ENCODE data around the gene KNTC1.

Gene KNTC1

DNA sequence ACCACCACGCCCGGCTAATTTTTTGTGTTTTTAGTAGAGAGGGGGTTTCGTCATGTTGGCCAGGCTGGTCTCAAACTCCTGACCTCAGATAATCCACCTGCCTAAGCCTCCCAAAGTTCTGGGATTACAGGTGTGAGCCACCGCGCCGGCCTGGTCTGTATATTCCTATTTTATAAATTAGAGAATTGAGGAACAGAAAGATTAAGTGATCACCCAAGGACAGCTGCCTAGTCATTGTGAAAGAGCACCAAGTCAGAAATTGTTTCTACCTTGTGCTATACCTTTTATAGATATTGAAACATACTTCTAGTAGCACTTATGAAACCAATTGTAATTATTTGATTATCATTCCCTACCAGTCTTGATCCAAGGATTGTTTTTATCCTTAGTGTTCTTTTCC lies 1.9 kb downstream of the KNTC1 start:
- Histone ChIP-seq H3K27me3 (ENCODE audit: insufficient read depth, low read length, poor library complexity) (no peaks in the 10 kb centered on the region), H4K5ac (ENCODE audit: low read length) (no peak overlapping the region), H3K4me1 (ENCODE audit: control insufficient read depth, low read depth, low read length) (no peaks in the 10 kb centered on the region), H2BK15ac (replicated peaks; ENCODE audit: low read depth) (no peak overlapping the region), H2AK5ac (ENCODE audit: low read length) (no peak overlapping the region), H3K9ac (ENCODE audit: low read length) (no peak overlapping the region), H3K27ac (ENCODE audit: low read depth, low read length) (no peak overlapping the region), H3K4me3 (ENCODE audit: low read length) (no peak overlapping the region), H3K4ac (ENCODE audit: low read depth, low read length) (peak overlapping the region; percentile 16), H3K4me2 (ENCODE audit: low read length) (no peak overlapping the region), H4K8ac (ENCODE audit: low read depth, low read length) (no peak overlapping the region), H3K18ac (ENCODE audit: low read length) (no peak overlapping the region), H3K79me2 (ENCODE audit: control insufficient read depth, insufficient read depth, low read length) (peaks cover 48% of the 10 kb centered on the region), H3K23ac (ENCODE audit: low read length) (no peak overlapping the region), H3K36me3 (ENCODE audit: control insufficient read depth, insufficient read depth, low read length) (no peaks in the 10 kb centered on the region), H2BK120ac (ENCODE audit: low read depth, low read length) (no peak overlapping the region), H3K56ac (ENCODE audit: low read length) (no peak overlapping the region), H2BK5ac (ENCODE audit: low read length) (no peak overlapping the region), H3K79me1 (ENCODE audit: low read length) (peaks cover 4% of the 10 kb centered on the region)
- WGBS (ENCODE audit: extremely low coverage, insufficient coverage, low lambda C conversion rate): no CpG with 5 or more reads among the region's 6 CpGs
- no peak for DNase-seq

DNA sequence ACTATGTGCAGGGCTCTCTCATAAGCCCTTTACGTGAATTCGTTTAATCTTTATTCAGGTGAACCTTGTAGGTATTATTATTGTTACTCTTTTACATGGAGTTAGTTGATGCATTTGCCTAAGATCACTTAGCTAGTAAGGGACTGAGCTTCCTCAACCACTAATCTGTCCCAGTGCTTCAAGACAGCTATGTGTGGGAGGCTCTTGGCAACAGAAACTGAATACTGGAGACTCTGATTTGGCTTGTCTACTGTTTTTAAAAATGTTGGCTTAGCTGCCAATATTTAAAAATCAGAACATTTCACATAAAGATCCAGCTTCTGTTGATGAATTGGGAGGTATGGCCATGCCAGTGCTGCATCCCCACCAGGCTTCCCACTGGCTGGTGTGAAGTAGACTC lies 6.8 kb downstream of the KNTC1 start:
- Histone ChIP-seq H3K27ac (ENCODE audit: low read depth, low read length) (no peak overlapping the region), H2BK5ac (ENCODE audit: low read length) (no peak overlapping the region), H2AK5ac (ENCODE audit: low read length) (no peak overlapping the region), H3K79me2 (ENCODE audit: control insufficient read depth, insufficient read depth, low read length) (peaks cover 9% of the 10 kb centered on the region), H2BK15ac (replicated peaks; ENCODE audit: low read depth) (no peak overlapping the region), H3K27me3 (ENCODE audit: insufficient read depth, low read length, poor library complexity) (no peaks in the 10 kb centered on the region), H3K79me1 (ENCODE audit: low read length) (peaks cover 2% of the 10 kb centered on the region), H4K8ac (ENCODE audit: low read depth, low read length) (no peak overlapping the region), H4K5ac (ENCODE audit: low read length) (no peak overlapping the region), H3K18ac (ENCODE audit: low read length) (no peak overlapping the region), H3K56ac (ENCODE audit: low read length) (no peak overlapping the region), H3K9ac (ENCODE audit: low read length) (no peak overlapping the region), H2BK120ac (ENCODE audit: low read depth, low read length) (no peak overlapping the region), H3K4me1 (ENCODE audit: control insufficient read depth, low read depth, low read length) (no peaks in the 10 kb centered on the region), H3K4me2 (ENCODE audit: low read length) (no peak overlapping the region), H3K4ac (ENCODE audit: low read depth, low read length) (no peak overlapping the region), H3K23ac (ENCODE audit: low read length) (no peak overlapping the region), H3K4me3 (ENCODE audit: low read length) (no peak overlapping the region), H3K36me3 (ENCODE audit: control insufficient read depth, insufficient read depth, low read length) (no peaks in the 10 kb centered on the region)
- WGBS (ENCODE audit: extremely low coverage, insufficient coverage, low lambda C conversion rate): no CpG with 5 or more reads among the region's 2 CpGs
- no peak for DNase-seq

DNA sequence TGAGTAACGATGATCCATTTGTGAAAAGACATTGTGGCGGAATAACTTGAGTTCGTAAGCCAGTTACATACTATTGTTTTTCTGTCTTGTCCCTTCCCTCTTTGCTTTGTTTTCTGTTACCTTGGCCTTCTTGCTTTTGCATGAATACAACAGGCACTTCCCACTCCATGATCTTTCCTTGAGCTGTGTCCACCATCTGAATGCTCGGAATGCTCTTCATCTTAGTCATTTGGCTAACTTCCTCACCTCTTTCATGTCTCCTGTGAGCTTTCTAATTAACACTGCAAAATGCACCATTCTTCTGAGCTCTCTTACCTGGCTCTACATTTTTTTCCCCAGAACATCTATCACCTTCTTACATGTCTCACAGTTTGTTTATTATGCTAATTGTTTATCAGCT lies 10.0 kb downstream of the KNTC1 start:
- Histone ChIP-seq H3K4ac (ENCODE audit: low read depth, low read length) (no peak overlapping the region), H3K36me3 (ENCODE audit: control insufficient read depth, insufficient read depth, low read length) (no peaks in the 10 kb centered on the region), H3K4me3 (ENCODE audit: low read length) (no peak overlapping the region), H3K56ac (ENCODE audit: low read length) (no peak overlapping the region), H3K18ac (ENCODE audit: low read length) (no peak overlapping the region), H2BK120ac (ENCODE audit: low read depth, low read length) (no peak overlapping the region), H3K9ac (ENCODE audit: low read length) (no peak overlapping the region), H3K4me2 (ENCODE audit: low read length) (no peak overlapping the region), H3K23ac (ENCODE audit: low read length) (no peak overlapping the region), H4K8ac (ENCODE audit: low read depth, low read length) (no peak overlapping the region), H2AK5ac (ENCODE audit: low read length) (no peak overlapping the region), H2BK15ac (replicated peaks; ENCODE audit: low read depth) (no peak overlapping the region), H3K4me1 (ENCODE audit: control insufficient read depth, low read depth, low read length) (no peaks in the 10 kb centered on the region), H3K79me1 (ENCODE audit: low read length) (no peaks in the 10 kb centered on the region), H4K5ac (ENCODE audit: low read length) (no peak overlapping the region), H3K27me3 (ENCODE audit: insufficient read depth, low read length, poor library complexity) (no peaks in the 10 kb centered on the region), H3K79me2 (ENCODE audit: control insufficient read depth, insufficient read depth, low read length) (no peaks in the 10 kb centered on the region), H2BK5ac (ENCODE audit: low read length) (no peak overlapping the region), H3K27ac (ENCODE audit: low read depth, low read length) (no peak overlapping the region)
- no CpG with 5 or more reads among the region's 4 CpGs for WGBS (ENCODE audit: extremely low coverage, insufficient coverage, low lambda C conversion rate)
- DNase-seq: peak; percentile 91

DNA sequence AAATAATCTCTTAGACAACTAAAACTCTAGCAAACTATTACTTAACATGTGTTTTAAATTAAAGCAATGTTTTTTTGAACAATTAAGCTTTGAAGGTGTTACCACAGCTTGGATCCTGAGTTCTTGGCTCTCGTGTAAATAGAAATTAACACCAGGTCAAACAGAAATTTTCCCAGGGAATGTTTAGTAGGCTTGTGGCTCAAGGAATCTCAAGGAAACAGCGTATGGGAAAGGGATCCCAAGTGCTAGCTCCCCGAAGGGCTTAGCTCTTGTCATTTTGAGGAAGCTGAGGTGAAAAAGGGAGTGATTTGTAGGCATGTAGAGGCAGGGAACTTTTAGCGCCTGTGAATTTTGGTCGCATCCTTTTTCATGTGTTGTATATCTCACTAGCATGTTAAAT lies 11.4 kb downstream of the KNTC1 start:
- no peak for DNase-seq
- no peak overlapping the region for H3K9ac ChIP-seq (ENCODE audit: low read length)
- H4K8ac ChIP-seq (ENCODE audit: low read depth, low read length): no peak overlapping the region
- no peak overlapping the region for H3K18ac ChIP-seq (ENCODE audit: low read length)
- no peak overlapping the region for H2BK15ac ChIP-seq (replicated peaks; ENCODE audit: low read depth)
- no peaks in the 10 kb centered on the region for H3K79me2 ChIP-seq (ENCODE audit: control insufficient read depth, insufficient read depth, low read length)
- H3K36me3 ChIP-seq (ENCODE audit: control insufficient read depth, insufficient read depth, low read length): peaks cover 3% of the 10 kb centered on the region
- WGBS (ENCODE audit: extremely low coverage, insufficient coverage, low lambda C conversion rate): no CpG with 5 or more reads among the region's 5 CpGs
- H2BK120ac ChIP-seq (ENCODE audit: low read depth, low read length): no peak overlapping the region
- no peak overlapping the region for H4K5ac ChIP-seq (ENCODE audit: low read length)
- H3K4ac ChIP-seq (ENCODE audit: low read depth, low read length): no peak overlapping the region
- H3K79me1 ChIP-seq (ENCODE audit: low read length): no peaks in the 10 kb centered on the region
- no peak overlapping the region for H2AK5ac ChIP-seq (ENCODE audit: low read length)
- H3K27ac ChIP-seq (ENCODE audit: low read depth, low read length): no peak overlapping the region
- H3K27me3 ChIP-seq (ENCODE audit: insufficient read depth, low read length, poor library complexity): no peaks in the 10 kb centered on the region
- H3K4me1 ChIP-seq (ENCODE audit: control insufficient read depth, low read depth, low read length): no peaks in the 10 kb centered on the region
- H3K4me2 ChIP-seq (ENCODE audit: low read length): no peak overlapping the region
- no peak overlapping the region for H3K23ac ChIP-seq (ENCODE audit: low read length)
- no peak overlapping the region for H3K4me3 ChIP-seq (ENCODE audit: low read length)
- no peak overlapping the region for H2BK5ac ChIP-seq (ENCODE audit: low read length)
- H3K56ac ChIP-seq (ENCODE audit: low read length): no peak overlapping the region

DNA sequence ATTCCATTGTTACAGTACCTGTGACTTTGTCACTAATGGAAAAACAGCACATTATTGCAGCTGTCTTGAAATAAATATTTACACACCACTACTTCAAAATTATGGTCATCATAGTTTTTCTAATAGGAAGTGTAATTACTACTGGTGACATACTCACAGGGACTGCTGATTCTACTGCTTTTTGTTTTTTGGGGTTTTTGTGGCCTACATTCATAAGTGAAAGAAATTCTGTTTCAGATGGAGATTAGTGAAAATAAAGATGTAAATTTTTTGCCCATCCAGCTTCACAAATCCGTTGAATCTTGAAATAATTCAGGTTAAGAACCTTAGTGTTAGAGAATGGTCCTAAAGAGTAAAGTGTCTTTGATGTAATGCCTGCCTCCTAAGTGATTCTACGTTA lies 17.5 kb downstream of the KNTC1 start:
- no peaks in the 10 kb centered on the region for H3K79me1 ChIP-seq (ENCODE audit: low read length)
- peaks cover 5% of the 10 kb centered on the region for H3K36me3 ChIP-seq (ENCODE audit: control insufficient read depth, insufficient read depth, low read length)

DNA sequence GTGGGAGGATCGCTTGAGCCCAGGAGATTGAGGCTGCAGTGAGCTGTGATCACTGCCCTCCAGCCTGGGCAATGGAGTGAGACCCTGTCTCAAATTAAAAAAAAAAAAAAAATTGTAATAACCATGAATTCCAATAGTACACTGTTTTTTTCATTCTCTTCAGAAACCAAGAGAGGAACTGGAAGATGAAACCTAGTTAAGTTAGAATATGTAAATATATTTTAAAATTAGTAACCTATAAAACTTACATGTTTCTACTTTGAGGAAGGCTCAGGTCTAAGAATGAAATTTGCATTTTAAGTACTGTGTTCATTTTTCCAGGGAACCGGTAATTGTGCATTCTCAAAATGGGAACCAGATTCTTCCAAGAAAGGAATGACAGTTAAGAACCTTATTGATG lies 18.8 kb downstream of the KNTC1 start:
- H3K18ac ChIP-seq (ENCODE audit: low read length): no peak overlapping the region
- H3K36me3 ChIP-seq (ENCODE audit: control insufficient read depth, insufficient read depth, low read length): peaks cover 9% of the 10 kb centered on the region
- no peak overlapping the region for H3K23ac ChIP-seq (ENCODE audit: low read length)
- no peak overlapping the region for H3K4ac ChIP-seq (ENCODE audit: low read depth, low read length)
- H2BK120ac ChIP-seq (ENCODE audit: low read depth, low read length): no peak overlapping the region
- H3K56ac ChIP-seq (ENCODE audit: low read length): no peak overlapping the region
- no peak overlapping the region for H3K9ac ChIP-seq (ENCODE audit: low read length)
- H2BK5ac ChIP-seq (ENCODE audit: low read length): no peak overlapping the region
- no peaks in the 10 kb centered on the region for H3K79me1 ChIP-seq (ENCODE audit: low read length)
- no CpG with 5 or more reads among the region's 2 CpGs for WGBS (ENCODE audit: extremely low coverage, insufficient coverage, low lambda C conversion rate)
- no peak overlapping the region for H4K8ac ChIP-seq (ENCODE audit: low read depth, low read length)
- H3K27ac ChIP-seq (ENCODE audit: low read depth, low read length): no peak overlapping the region
- no peak overlapping the region for H3K4me3 ChIP-seq (ENCODE audit: low read length)
- no peaks in the 10 kb centered on the region for H3K79me2 ChIP-seq (ENCODE audit: control insufficient read depth, insufficient read depth, low read length)
- H3K27me3 ChIP-seq (ENCODE audit: insufficient read depth, low read length, poor library complexity): no peaks in the 10 kb centered on the region
- no peak overlapping the region for H4K5ac ChIP-seq (ENCODE audit: low read length)
- no peak overlapping the region for H2AK5ac ChIP-seq (ENCODE audit: low read length)
- no peaks in the 10 kb centered on the region for H3K4me1 ChIP-seq (ENCODE audit: control insufficient read depth, low read depth, low read length)
- no peak overlapping the region for H2BK15ac ChIP-seq (replicated peaks; ENCODE audit: low read depth)
- no peak overlapping the region for H3K4me2 ChIP-seq (ENCODE audit: low read length)
- no peak for DNase-seq

More for the DNA sequence above, 17.5 kb downstream of the KNTC1 start:
- Histone ChIP-seq H3K9ac (ENCODE audit: low read length) (no peak overlapping the region), H3K4me1 (ENCODE audit: control insufficient read depth, low read depth, low read length) (no peaks in the 10 kb centered on the region), H3K27me3 (ENCODE audit: insufficient read depth, low read length, poor library complexity) (no peaks in the 10 kb centered on the region), H2BK5ac (ENCODE audit: low read length) (no peak overlapping the region), H2AK5ac (ENCODE audit: low read length) (no peak overlapping the region), H4K8ac (ENCODE audit: low read depth, low read length) (no peak overlapping the region), H3K23ac (ENCODE audit: low read length) (no peak overlapping the region), H3K27ac (ENCODE audit: low read depth, low read length) (no peak overlapping the region), H2BK120ac (ENCODE audit: low read depth, low read length) (no peak overlapping the region), H3K4me3 (ENCODE audit: low read length) (no peak overlapping the region), H3K56ac (ENCODE audit: low read length) (no peak overlapping the region), H3K18ac (ENCODE audit: low read length) (no peak overlapping the region), H3K4me2 (ENCODE audit: low read length) (no peak overlapping the region), H3K4ac (ENCODE audit: low read depth, low read length) (no peak overlapping the region), H2BK15ac (replicated peaks; ENCODE audit: low read depth) (no peak overlapping the region), H3K79me2 (ENCODE audit: control insufficient read depth, insufficient read depth, low read length) (no peaks in the 10 kb centered on the region), H4K5ac (ENCODE audit: low read length) (no peak overlapping the region)
- no peak for DNase-seq
- WGBS (ENCODE audit: extremely low coverage, insufficient coverage, low lambda C conversion rate): no CpG with 5 or more reads among the region's 2 CpGs
